ENCODE measurements around the gene RFC3. TPM values are rescaled to one million over a fixed set of nuclear protein-coding genes. Genes with fewer than 3 reads are reported as not detected.

Gene RFC3
- total and polyA plus RNA-seq, 2 of the 13 experiments (the other 11 are each of a cell fraction or from before 2014, with no cell fraction given), result 16.0 to 55.7 TPM

GRCh38 chr13:33874871-33875270, 56.9 kb downstream of the RFC3 start:
- no peak overlapping the region for H3K4me3 ChIP-seq (replicated peaks in 1 of 3; ENCODE audit: insufficient read depth in 1 of 3, low read depth in 2 of 3, low read length in 3 of 3)
- WGBS (ENCODE audit: low lambda C conversion rate), result over 99% methylated on average over 5 of the region's 5 CpGs
- ATAC-seq (no peak), FAIRE-seq (no peak), DNase-seq (ENCODE audit: low spot score) (no peak)
- in situ Hi-C loops (cut with HindIII; ENCODE audit: extremely low pct_ligation_motif_present, low pct_unique_long_range_greater_than_20kb) (no loop called here), intact Hi-C loops (cut with micrococcal nuclease; ENCODE audit: unreplicated experiment) (loop anchor here (5.0 kb wide), 1 partner anchor 58 kb away; the partner anchor contains the start of gene RFC3)
- no peak overlapping the region for H3K4me2 ChIP-seq (ENCODE audit: low read depth, low read length)
- H4K20me1 ChIP-seq (ENCODE audit: insufficient read depth, low read length), result no peaks in the 10 kb centered on the region
- H3K4me1 ChIP-seq (ENCODE audit: insufficient read depth, low read length), result peaks cover 63% of the 10 kb centered on the region
- H2AFZ ChIP-seq (ENCODE audit: low read length), result no peak overlapping the region
- CTCF ChIA-PET (ENCODE audit: low intra/inter-chr PET ratio, low total read pairs), result no interaction called here
- no peaks in the 10 kb centered on the region for H3K79me2 ChIP-seq (ENCODE audit: insufficient read depth, low read length)
- peak overlapping the region; percentile 77 for H3K27ac ChIP-seq (ENCODE audit: extremely low read length, insufficient read depth, low read length)
- no peaks in the 10 kb centered on the region; a peak in 1 of 5 replicates for H3K27me3 ChIP-seq (ENCODE audit: control insufficient read depth in 1 of 2, insufficient read depth in 2 of 2, low read length in 2 of 2)
- no peaks in the 10 kb centered on the region; a peak in 1 of 5 replicates for H3K36me3 ChIP-seq (replicated peaks in 1 of 2; ENCODE audit: control insufficient read depth in 1 of 2, insufficient read depth in 2 of 2, low read length in 2 of 2)
- POLR2A ChIA-PET, result no interaction called here
- no peaks in the 10 kb centered on the region for H3K9me3 ChIP-seq (ENCODE audit: low read length)
- H3K9ac ChIP-seq (ENCODE audit: insufficient read depth, low read depth, low read length), result no peak overlapping the region
- no TSS peak for BruUV-seq (replicated peaks)
- TF ChIP-seq STAG1 (CRISPR knock-in tag; IDR thresholded peaks at IDR 0.05), result peak; percentile 43
- TF ChIP-seq SNRNP70 (IDR thresholded peaks at IDR 0.05; ENCODE audit: low read depth, low read length), result no peak
- TF ChIP-seq ZBTB37 (CRISPR knock-in tag; IDR thresholded peaks at IDR 0.05), result no peak
- TF ChIP-seq, protein P1, sequence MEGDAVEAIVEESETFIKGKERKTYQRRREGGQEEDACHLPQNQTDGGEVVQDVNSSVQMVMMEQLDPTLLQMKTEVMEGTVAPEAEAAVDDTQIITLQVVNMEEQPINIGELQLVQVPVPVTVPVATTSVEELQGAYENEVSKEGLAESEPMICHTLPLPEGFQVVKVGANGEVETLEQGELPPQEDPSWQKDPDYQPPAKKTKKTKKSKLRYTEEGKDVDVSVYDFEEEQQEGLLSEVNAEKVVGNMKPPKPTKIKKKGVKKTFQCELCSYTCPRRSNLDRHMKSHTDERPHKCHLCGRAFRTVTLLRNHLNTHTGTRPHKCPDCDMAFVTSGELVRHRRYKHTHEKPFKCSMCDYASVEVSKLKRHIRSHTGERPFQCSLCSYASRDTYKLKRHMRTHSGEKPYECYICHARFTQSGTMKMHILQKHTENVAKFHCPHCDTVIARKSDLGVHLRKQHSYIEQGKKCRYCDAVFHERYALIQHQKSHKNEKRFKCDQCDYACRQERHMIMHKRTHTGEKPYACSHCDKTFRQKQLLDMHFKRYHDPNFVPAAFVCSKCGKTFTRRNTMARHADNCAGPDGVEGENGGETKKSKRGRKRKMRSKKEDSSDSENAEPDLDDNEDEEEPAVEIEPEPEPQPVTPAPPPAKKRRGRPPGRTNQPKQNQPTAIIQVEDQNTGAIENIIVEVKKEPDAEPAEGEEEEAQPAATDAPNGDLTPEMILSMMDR (CRISPR knock-in tag; IDR thresholded peaks at IDR 0.05), result peak; percentile 43
- TF ChIP-seq HNRNPL (IDR thresholded peaks at IDR 0.05; ENCODE audit: low read depth, low read length), result no peak
- no peak for TF ChIP-seq PHF8 (CRISPR knock-in tag; IDR thresholded peaks at IDR 0.05)
- TF ChIP-seq, protein P2, sequence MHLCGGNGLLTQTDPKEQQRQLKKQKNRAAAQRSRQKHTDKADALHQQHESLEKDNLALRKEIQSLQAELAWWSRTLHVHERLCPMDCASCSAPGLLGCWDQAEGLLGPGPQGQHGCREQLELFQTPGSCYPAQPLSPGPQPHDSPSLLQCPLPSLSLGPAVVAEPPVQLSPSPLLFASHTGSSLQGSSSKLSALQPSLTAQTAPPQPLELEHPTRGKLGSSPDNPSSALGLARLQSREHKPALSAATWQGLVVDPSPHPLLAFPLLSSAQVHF (CRISPR knock-in tag; IDR thresholded peaks at IDR 0.05), result no peak
- TF ChIP-seq HMGA1 (CRISPR knock-in tag; conservative IDR thresholded peaks at IDR 0.05), result no peak
- TF ChIP-seq MTF1 (CRISPR knock-in tag; IDR thresholded peaks at IDR 0.05), result no peak
- TF ChIP-seq SRY (CRISPR knock-in tag; IDR thresholded peaks at IDR 0.05), result no peak
- TF ChIP-seq ATF5 (CRISPR knock-in tag; IDR thresholded peaks at IDR 0.05; ENCODE audit: low read depth), result no peak
- TF ChIP-seq PPARG (CRISPR knock-in tag; conservative IDR thresholded peaks at IDR 0.05), result no peak
- TF ChIP-seq ZNF12 (CRISPR knock-in tag; IDR thresholded peaks at IDR 0.05), result no peak
- no peak for TF ChIP-seq FOXA1 (IDR thresholded peaks at IDR 0.05)
- TF ChIP-seq FOXA1 (CRISPR knock-in tag; IDR thresholded peaks at IDR 0.05), result no peak
- no peak for TF ChIP-seq ZNF232 (CRISPR knock-in tag; IDR thresholded peaks at IDR 0.05; ENCODE audit: borderline replicate concordance)
- no peak for TF ChIP-seq SIN3A (IDR thresholded peaks at IDR 0.05; ENCODE audit: borderline replicate concordance, low read depth, low read length)
- no peak for TF ChIP-seq ZBTB14 (CRISPR knock-in tag; IDR thresholded peaks at IDR 0.05)
- TF ChIP-seq, protein P3, sequence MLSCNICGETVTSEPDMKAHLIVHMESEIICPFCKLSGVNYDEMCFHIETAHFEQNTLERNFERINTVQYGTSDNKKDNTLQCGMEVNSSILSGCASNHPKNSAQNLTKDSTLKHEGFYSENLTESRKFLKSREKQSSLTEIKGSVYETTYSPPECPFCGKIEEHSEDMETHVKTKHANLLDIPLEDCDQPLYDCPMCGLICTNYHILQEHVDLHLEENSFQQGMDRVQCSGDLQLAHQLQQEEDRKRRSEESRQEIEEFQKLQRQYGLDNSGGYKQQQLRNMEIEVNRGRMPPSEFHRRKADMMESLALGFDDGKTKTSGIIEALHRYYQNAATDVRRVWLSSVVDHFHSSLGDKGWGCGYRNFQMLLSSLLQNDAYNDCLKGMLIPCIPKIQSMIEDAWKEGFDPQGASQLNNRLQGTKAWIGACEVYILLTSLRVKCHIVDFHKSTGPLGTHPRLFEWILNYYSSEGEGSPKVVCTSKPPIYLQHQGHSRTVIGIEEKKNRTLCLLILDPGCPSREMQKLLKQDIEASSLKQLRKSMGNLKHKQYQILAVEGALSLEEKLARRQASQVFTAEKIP (CRISPR knock-in tag; IDR thresholded peaks at IDR 0.05; ENCODE audit: borderline replicate concordance), result no peak
- no peak for TF ChIP-seq ATF7-NPFF (CRISPR knock-in tag; IDR thresholded peaks at IDR 0.05; ENCODE audit: low read depth)
